ENCODE data around the gene ADRA1B.

ADRA1B gene

GRCh38 chr5:159915904-159916840 lies at the start of gene ADRA1B:
ADRA1B (plus strand) TSS chr5:159916482; CDS start chr5:159916906, 424 bp downstream.
- peak; percentile 72 for DNase-seq

DNA sequence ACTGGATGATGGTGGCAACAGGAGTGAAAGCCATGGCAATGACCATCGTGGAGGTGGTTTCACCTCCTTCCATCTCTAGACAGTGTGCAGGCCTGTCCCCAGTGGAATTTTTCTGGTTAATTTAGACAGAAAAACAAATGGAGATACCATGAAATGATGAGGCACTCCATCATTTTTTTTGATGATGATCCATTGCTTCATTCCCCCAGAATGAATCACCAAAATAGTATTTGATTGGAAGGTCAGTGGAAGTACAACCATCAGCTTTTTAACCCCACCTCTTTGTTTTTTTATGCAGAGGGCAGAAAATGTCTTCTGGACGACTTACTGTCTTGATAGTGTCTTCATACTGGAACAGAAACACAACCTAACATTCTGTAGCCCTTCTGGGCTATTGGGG lies 42.6 kb upstream of the ADRA1B start:
- no peak for DNase-seq

DNA sequence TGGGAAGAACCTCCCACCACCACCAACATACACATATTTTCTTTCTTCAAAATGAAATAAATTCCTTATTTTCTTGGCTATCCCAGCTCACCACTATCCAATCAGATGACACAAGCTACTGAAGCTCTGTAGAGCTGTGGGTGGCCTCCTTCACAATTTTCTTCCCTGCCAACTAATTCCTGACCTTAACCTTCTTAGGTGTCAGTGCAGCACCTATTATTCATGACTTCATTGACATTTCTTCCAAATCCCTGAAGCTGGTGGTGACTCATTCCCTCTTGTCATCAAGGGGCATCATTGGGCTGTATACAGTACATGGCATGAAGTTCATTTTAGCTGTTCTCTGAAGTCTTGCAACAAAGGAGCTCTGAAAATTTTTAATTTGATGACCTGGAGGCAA lies 42.0 kb upstream of the ADRA1B start:
- no peak for DNase-seq

GRCh38 chr5:159877016-159877415 lies 39.3 kb upstream of the ADRA1B start:
- no peak for DNase-seq

- DNase-seq, result no peak
Observed at GRCh38 chr5:159877894-159878448, 38.3 kb upstream of the ADRA1B start.

- no peak for DNase-seq
Observed at GRCh38 chr5:159878988-159879471, 37.3 kb upstream of the ADRA1B start.

- no peak for DNase-seq
Observed at GRCh38 chr5:159880676-159881075, 35.6 kb upstream of the ADRA1B start.

DNA sequence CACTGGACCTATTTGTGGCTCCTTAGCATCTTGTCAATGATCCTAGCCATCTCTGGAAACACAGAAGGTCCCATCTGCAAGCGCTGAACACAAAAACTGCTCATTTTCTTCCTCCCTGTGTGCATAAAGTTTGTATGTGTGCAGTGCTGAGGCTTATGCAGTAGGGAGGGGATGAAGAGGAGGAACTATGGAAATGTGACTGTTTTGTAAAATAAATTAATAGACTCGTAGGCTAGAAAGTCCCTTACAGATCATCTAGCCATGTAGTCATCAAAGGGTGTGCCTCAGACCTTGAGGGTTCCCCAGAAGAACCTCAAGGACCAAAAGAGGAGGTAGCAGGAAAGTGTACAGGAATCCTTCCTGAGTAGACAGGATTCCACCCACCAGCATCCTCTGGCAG lies 34.3 kb upstream of the ADRA1B start:
- DNase-seq, result no peak

- no peak for DNase-seq
Observed at GRCh38 chr5:159883522-159883950, 32.7 kb upstream of the ADRA1B start.

- no peak for DNase-seq
Observed at GRCh38 chr5:159884917-159885620, 31.2 kb upstream of the ADRA1B start.

DNA sequence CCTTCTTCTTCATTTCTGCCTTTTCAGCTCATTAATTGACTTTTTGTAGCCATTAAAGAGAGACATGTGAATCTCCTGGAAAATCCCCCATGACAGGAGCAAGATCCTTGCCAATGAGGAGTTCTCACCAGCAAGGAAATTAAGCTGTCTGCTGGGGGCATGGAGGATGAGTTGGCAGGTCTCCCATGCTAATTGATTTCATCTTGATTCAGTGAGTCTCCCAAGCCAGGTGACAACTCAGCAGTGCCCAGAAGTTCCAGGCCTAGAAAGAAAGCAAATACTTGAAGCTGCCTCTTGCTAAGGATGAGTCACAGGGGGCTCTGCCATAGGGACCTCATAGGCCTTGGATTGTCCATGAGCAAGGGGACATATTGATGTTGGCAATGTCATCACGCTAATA lies 30.0 kb upstream of the ADRA1B start:
- DNase-seq, result no peak

GRCh38 chr5:159887050-159887449 lies 29.2 kb upstream of the ADRA1B start:
- DNase-seq, result no peak

GRCh38 chr5:159888860-159889259 lies 27.4 kb upstream of the ADRA1B start:
- DNase-seq, result no peak

- DNase-seq, result no peak
Observed at GRCh38 chr5:159890141-159890540, 26.1 kb upstream of the ADRA1B start.

DNA sequence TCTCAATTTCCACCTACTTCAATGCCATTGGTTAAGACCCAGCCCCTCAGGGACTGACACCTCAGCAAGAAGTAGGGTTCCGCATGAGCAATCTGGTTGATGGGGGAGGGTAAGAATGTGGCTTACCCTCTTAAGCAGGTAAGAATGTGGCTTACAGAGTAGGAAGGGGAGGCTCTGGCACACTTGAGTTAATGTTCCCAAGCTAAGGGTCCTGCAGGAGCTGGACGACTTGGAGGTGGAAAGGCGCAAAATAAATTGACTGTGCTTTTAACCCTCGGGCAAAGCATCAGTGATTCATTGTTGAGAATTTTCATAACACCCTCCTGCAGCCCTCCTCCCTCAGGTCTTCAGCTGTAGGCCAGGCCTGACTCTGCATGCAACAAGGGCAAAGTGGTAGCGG lies 24.9 kb upstream of the ADRA1B start:
- no peak for DNase-seq

GRCh38 chr5:159893040-159893695 lies 23.1 kb upstream of the ADRA1B start:
- DNase-seq, result no peak

GRCh38 chr5:159894149-159894720 lies 22.0 kb upstream of the ADRA1B start:
- DNase-seq, result no peak

DNA sequence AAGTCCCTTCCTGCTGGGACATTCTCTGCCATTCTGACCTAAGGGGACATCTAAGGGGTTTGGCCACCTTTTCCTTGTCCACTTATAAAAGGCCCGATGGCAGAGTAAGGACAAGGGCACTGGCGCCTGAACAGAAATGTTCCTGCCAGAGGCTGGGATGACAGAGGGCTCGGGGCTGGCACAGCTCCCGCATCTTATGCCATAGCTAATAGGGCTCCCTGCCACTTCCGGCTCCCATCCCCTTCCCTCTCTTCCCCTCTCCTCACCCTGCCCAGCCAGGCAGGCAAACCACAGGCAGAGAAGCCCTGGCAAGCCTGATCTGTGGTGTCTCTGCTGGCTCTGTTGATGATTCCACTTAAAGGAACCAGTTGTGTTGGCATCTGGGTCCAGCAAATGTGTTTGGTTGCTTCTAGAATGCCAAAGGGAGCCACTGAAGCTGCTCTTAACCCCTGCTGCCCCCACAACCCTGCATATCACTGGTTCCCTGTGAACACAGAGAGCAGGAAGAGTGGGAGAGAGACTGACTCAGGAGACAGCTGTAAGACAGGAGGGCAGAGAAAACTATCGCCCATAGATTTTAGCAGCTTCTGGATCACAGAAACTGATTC lies 18.4 kb upstream of the ADRA1B start:
- no peak for DNase-seq

DNA sequence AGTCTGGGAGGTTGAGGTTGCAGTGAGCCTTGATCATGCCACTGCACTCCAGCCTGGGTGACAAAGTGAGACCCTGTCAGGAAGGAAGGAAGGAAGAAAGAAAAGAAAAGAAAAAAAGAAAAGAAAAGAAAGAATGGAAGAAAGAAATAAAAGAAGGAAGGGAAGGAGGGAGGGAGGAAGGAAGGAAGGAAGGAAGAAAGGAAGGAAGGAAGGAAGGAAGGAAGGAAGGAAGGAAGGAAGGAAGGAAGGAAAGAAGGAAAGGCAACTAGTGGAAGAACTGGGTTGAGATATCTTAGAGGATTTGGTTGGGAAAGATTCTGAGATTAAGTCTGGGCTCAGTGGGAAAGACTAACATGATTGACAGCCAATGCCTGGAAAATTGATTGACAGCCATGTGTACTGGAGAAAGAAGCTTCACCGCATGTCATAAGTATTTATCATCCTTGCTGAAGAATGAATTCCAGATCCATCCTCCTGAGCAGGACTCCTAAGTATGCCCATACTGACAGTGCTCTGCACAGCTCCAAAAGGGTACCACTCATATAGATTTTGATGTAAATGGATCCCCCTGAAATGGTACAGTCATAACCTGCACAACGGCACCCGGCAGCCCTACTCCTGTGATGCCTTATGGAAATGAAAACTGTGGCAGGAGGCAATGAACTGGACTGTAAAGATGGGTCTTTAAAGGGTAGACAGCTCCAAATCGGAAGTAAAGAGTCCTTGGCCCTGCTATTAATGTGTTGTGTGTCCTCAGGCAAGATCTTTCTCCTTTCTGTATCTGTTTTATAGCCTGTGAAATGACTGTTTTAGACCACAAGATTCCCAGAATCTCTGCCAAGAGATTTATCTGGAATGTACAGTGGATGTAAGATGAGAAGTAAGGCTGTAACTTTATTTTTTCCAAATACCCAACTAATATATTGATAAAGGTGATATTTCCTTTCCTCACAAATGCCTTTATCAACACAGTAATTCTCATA lies 16.9 kb upstream of the ADRA1B start:
- no peak for DNase-seq

DNA sequence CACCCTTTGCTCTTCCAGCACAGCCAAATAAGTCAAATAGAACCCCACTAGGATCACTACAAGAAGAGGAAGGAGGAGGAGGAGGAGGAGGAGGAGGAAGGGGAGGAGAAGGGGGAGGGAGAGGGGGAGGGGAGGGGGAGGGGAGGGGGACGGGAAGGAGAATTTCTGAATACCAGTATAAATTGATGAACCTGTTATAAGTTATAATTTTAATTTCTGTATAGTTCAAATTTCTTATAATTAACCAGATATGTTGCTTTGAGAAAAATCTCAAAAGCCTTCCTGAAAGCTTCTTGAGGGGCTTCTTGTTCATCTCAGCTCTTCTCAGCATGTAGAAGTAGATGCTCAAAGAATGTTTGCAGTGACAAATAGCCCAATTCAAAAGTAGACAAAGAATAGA lies 15.0 kb upstream of the ADRA1B start:
- no peak for DNase-seq

DNA sequence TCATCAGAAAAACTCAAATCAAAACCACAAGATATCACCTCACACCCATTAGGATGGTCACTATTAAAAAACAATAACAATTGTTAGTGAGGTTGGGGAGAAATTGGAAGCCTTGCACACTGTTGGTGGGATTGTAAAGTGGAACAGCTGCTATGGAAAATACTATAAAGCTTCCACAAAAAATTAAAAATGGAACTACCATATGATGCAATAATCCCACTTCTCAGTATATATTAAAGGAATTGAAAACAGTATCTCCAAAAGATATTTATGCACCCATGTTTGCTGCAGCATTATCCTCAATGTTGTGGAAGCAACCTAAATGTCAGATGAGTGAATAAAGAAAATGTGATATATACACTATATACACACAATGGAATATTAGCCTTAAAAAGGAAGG lies 14.5 kb upstream of the ADRA1B start:
- DNase-seq, result no peak
